Skeletal muscle cell (primary cell): ENCODE data around the gene ATP6V1B1.

Source experiments
- DNase-seq: peaks from one replicate; pipeline ENCODE4 v3.0.0-alpha.2; 2010; ENCODE audit warnings: low read depth
- H3K4me3 ChIP-seq: 2 replicates; pipeline ENCODE4 v1.5.1; 2011; ENCODE audit warnings: low read depth, mild to moderate bottlenecking, control low read depth, low read length, moderate library complexity

Gene ATP6V1B1

GRCh38 chr2:70898363-70899240 is 37.1 kb upstream of the ATP6V1B1 start:
- no peak overlapping the region for H3K4me3 ChIP-seq
- no peak for DNase-seq

GRCh38 chr2:70901227-70902066 is 34.3 kb upstream of the ATP6V1B1 start:
- DNase-seq, result no peak
- H3K4me3 ChIP-seq, result peak overlapping the region; percentile 66

GRCh38 chr2:70902067-70902442 is 33.6 kb upstream of the ATP6V1B1 start:
- peak overlapping the region; percentile 66 for H3K4me3 ChIP-seq
- no peak for DNase-seq

- H3K4me3 ChIP-seq, result no peak overlapping the region
- no peak for DNase-seq
Observed at GRCh38 chr2:70902579-70902978, 33.1 kb upstream of the ATP6V1B1 start.

DNA sequence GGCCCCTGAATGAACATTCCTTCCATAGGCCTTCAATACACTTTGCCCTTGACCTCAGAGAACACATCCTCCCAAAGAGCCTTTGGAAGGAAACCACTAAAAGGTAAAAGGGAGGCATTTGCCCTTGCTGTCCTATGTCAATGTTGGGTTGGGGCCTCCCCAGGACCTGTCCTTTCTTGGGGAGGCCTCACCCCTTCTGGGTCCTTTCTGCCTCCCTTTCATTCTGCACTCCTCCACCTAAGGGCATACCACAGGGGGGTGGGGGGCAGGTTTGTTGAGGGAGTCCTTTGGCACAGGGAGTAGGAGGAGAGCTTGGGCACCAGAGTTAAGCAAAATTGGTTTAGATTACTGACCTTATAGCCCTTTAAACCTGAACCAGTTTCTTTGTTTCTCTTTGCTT is 32.5 kb upstream of the ATP6V1B1 start:
- DNase-seq, result no peak
- no peak overlapping the region for H3K4me3 ChIP-seq

DNA sequence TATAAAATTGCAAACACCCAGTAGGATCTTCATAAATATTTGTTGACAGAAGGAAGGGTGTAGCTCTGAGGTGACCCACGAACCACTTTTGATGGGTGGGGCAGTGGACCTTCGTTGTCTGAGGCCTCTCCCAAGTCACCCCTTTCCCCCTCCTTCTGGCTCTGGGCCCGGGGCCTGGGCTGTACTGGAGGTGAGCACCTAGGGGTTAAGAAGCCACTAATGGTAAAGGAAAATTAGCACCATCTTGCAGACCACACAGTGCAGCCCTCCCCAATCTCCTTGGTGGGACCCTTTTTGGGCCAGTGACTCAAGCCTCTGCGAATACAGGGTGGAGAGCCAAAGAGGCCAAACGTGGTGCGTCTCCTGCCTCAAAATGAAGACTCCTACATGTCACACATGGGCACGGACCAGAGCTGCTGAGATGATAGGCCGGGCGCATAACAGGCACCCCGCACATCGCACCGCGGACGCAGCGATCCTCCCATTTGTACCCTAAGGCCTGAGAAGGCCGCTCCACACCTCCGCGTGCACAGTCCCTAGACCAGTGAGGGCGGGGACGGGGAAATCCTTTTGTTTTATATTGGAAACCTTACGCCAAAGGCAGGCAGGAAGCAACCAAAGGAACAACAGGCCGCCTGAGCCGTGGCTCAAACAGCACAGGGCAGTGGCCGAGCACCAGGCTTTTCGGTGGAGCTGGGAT is 31.9 kb upstream of the ATP6V1B1 start:
- no peak overlapping the region for H3K4me3 ChIP-seq
- no peak for DNase-seq

GRCh38 chr2:70904371-70905216 is 31.1 kb upstream of the ATP6V1B1 start:
- no peak for DNase-seq
- H3K4me3 ChIP-seq, result no peak overlapping the region

GRCh38 chr2:70905443-70906421 is 30.0 kb upstream of the ATP6V1B1 start:
- no peak for DNase-seq
- H3K4me3 ChIP-seq, result no peak overlapping the region

GRCh38 chr2:70906439-70907005 is 29.2 kb upstream of the ATP6V1B1 start:
- DNase-seq, result no peak
- no peak overlapping the region for H3K4me3 ChIP-seq

DNA sequence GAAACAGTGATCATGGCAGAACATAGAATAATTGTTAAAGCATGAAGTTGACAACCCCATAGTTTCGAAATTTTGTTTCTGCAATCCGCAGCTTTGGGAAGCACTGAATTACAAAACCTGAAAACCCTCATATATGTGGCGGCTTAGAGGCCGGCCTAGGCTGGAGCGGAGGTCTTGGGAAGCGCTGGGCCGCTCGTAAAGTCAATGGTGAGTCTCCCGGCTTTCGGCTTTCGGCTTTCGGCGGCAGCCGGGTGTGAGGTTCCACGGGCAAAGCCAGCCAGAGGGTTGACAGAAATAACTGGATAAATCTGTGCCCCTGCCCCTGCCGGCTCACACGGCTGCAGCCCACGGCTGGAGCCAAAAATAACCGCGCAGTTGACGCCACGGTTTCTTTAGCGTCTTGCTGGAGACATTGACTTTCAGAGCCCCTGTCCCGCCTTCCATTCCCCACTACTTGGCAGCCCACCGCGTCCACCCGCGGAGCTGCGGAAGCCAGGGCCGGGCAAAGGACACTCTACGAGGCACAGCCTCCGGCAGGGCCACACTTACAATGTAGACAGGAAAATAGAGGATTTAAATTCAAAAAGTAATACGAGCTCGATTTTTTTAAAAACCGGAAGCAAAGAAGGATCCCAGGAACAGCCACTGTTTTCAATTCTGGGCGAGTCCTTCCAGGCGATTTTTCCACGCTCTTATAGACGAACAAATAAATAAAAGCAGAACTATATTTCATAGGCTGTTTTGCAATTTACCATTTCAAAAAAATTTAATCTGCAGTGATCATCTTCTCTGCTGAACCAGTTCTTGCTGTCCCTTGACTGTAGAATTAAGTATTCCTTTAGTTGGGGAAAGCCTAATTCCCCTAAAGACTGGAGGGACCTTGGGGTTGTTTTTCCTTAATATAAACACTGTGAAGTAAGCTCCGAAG is 28.3 kb upstream of the ATP6V1B1 start:
- H3K4me3 ChIP-seq, result peak overlapping the region; percentile 36
- no peak for DNase-seq

GRCh38 chr2:70916291-70916690 is 19.4 kb upstream of the ATP6V1B1 start:
- H3K4me3 ChIP-seq, result no peak overlapping the region
- DNase-seq, result no peak

- no peak for DNase-seq
- H3K4me3 ChIP-seq, result no peak overlapping the region
Observed at GRCh38 chr2:70918016-70918415, 17.7 kb upstream of the ATP6V1B1 start.

DNA sequence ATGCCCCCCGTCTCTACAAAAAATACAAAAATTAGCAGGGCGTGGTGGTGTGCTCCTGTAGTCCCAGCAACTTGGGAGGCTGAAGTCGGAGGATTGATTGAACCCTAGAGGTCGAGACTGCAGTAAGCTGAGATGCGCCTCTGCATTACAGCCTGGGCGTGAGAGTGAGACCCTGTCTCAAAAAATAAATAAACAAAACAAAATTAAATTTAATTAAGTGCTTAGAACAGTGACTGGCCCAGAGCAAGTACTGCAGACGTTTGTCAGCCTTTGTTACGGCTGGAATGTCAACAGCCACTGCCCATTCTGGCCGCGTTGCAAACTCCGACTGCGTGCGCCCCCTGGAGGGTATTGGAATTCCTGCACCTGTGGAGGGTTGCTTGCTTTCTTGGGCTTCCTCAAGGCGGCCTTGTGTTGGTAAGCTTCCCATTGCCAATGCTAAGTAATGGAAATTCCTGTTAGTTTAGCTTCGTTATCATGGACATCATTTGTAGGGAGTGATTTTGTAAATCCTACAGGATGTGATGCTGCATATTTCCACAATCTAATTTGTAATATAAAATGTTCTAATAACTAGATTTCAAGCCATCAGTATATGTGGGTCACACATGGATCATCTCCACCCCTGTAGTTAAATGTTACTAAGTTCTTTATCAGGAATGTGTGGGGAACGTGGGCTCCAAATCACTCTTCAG is 15.9 kb upstream of the ATP6V1B1 start:
- no peak for DNase-seq
- no peak overlapping the region for H3K4me3 ChIP-seq

GRCh38 chr2:70920367-70920715 is 15.4 kb upstream of the ATP6V1B1 start:
- H3K4me3 ChIP-seq, result no peak overlapping the region
- no peak for DNase-seq

DNA sequence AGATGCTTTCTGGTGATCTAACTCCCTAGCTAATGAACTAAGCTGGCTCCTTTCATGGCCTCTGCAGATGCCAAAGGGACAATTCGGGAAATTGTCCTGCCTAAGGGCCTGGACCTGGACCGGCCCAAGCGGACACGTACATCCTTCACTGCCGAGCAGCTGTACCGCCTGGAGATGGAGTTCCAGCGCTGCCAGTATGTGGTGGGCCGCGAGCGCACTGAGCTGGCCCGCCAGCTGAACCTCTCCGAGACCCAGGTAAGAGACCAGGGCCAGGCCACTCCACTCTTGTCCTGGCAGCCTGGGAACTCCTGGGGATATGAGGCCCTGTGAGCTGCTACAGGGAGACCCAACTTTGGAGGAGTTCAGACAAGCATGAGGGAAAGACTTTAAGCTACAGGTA is 14.7 kb upstream of the ATP6V1B1 start:
- no peak overlapping the region for H3K4me3 ChIP-seq

DNA sequence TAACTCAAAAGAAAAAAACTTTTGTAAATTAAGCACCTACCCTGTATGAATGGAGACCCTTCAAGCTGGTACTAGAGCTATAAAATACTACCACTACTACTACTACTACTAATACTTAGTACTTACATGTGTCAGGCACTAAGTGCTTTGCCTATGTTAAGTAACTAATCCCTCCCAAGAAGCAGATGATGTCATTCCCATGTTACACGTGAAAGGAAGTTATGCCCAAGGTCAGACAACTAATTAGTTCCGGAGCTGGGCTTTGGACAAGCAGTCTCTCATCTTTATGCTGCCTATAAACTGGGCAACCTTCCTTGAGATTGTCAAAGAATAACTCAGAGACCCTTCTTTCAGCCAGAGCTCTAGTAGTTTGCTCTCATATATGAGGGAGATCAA is 13.9 kb upstream of the ATP6V1B1 start:
- H3K4me3 ChIP-seq, result no peak overlapping the region
- DNase-seq, result no peak

More for the DNA sequence above, 14.7 kb upstream of the ATP6V1B1 start:
- no peak for DNase-seq
